22Rv1 (cell line): ENCODE results near the gene BTD.

Experiments
- CTCF ChIP-seq: fragments of 450-650 bp; IDR thresholded peaks from 2 replicates; pipeline ENCODE4 v1.5.1; 2017; ENCODE audit warnings: mild to moderate bottlenecking
- ZFX ChIP-seq: fragments of 450-650 bp; IDR thresholded peaks from 2 replicates; pipeline ENCODE4 v1.6.1; 2017; ENCODE audit warnings: antibody characterized with exemption, borderline replicate concordance

- TF ChIP-seq CTCF, result no peak
- TF ChIP-seq ZFX, result no peak
Measured at GRCh38 chr3:15694628-15695027, 93.1 kb downstream of the BTD start.
